ENCODE data around the gene MALT1.

The MALT1 gene

DNA sequence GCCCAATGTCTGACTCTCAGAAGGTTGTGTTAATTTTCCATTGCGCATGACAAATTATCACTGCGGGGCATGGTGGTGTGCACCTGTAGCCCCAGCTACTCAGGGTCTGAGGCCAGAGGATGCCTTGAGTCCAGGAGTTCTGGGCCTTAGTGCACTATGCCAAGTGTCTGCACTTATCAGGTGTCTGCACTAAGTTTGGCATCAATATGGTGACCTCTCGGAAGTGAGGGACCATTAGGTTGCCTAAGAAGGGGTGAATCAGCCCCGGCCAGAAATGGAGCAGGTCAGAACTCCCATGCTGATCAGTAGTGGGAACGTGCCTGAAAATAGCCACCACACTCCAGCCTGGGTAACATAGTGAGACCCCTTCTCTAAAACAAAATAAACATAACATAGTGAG, 131.7 kb downstream of the MALT1 start:
- no CpG with 5 or more reads among the region's 5 CpGs for WGBS (ENCODE audit: extremely low coverage, insufficient coverage, insufficient read length)
- no peak overlapping the region for H2AFZ ChIP-seq (ENCODE audit: insufficient read depth, low read length, poor library complexity)
- H3K9ac ChIP-seq (ENCODE audit: low read length): no peak overlapping the region

DNA sequence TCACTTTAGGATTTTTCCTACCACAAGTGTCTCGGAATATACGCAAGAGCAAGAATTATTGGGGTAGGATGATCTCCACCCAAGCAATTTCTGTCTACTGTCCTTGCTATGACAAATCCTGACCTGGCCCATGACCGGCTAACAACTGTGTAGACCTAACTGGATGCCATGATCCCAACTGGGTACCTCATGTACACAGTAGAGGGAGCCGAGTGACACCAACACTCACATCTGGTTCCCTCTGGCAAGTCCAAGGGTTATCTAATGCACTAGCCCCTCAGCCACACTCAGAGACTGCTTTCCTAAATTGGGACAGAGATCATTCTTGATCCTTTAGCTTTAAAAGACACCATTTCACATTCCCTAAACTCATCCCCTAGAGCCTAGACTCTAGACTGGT, 132.7 kb downstream of the MALT1 start:
- Histone ChIP-seq H3K79me2 (ENCODE audit: control insufficient read depth, insufficient read depth, low read length, poor library complexity) (no peaks in the 10 kb centered on the region), H2BK12ac (ENCODE audit: low read length) (peak overlapping the region; percentile 62), H3K23ac (ENCODE audit: low read length) (no peak overlapping the region), H3K4me1 (ENCODE audit: control insufficient read depth in 1 of 2, insufficient read depth in 2 of 2, low read length in 2 of 2) (peaks cover 0 to 3% of the 10 kb centered on the region in 2 experiments), H3K14ac (ENCODE audit: low read length) (no peak overlapping the region), H3K4ac (ENCODE audit: low read depth, low read length) (no peak overlapping the region), H3K4me3 (ENCODE audit: low read depth, low read length) (no peak overlapping the region), H2AFZ (ENCODE audit: insufficient read depth, low read length, poor library complexity) (no peak overlapping the region), H3K27me3 (ENCODE audit: insufficient read depth, low read length) (no peaks in the 10 kb centered on the region), H3K79me1 (ENCODE audit: low read length) (peaks cover 6% of the 10 kb centered on the region), H3K9me3 (ENCODE audit: insufficient read depth, low read depth, low read length) (no peaks in the 10 kb centered on the region), H3K18ac (ENCODE audit: low read length) (no peak overlapping the region), H2AK5ac (ENCODE audit: low read length) (no peak overlapping the region), H3K36me3 (ENCODE audit: control insufficient read depth in 1 of 2, insufficient read depth in 2 of 2, low read length in 2 of 2) (no peaks in the 10 kb centered on the region), H4K8ac (ENCODE audit: low read depth, low read length) (no peak overlapping the region), H3K27ac (ENCODE audit: low read depth, low read length) (no peak overlapping the region), H2BK120ac (ENCODE audit: insufficient read depth, low read length, poor library complexity) (no peak overlapping the region), H2BK5ac (ENCODE audit: low read depth, low read length, poor library complexity) (no peak overlapping the region), H4K12ac (ENCODE audit: low read depth, low read length) (no peak overlapping the region), H3K4me2 (ENCODE audit: low read length) (no peak overlapping the region), H3K9ac (ENCODE audit: low read length) (no peak overlapping the region), H4K91ac (ENCODE audit: low read depth, low read length) (peak overlapping the region; percentile 74)
- WGBS (ENCODE audit: extremely low coverage, insufficient coverage, insufficient read length): no CpG with 5 or more reads among the region's 4 CpGs
- DNase-seq: no peak

More for the DNA sequence above, 131.7 kb downstream of the MALT1 start:
- Histone ChIP-seq H3K9me3 (ENCODE audit: insufficient read depth, low read depth, low read length) (no peaks in the 10 kb centered on the region), H4K91ac (ENCODE audit: low read depth, low read length) (no peak overlapping the region), H3K14ac (ENCODE audit: low read length) (no peak overlapping the region), H4K8ac (ENCODE audit: low read depth, low read length) (no peak overlapping the region), H2BK120ac (ENCODE audit: insufficient read depth, low read length, poor library complexity) (no peak overlapping the region), H3K36me3 (ENCODE audit: control insufficient read depth in 1 of 2, insufficient read depth in 2 of 2, low read length in 2 of 2) (no peaks in the 10 kb centered on the region), H3K4me3 (ENCODE audit: low read depth, low read length) (no peak overlapping the region), H3K27me3 (ENCODE audit: insufficient read depth, low read length) (no peaks in the 10 kb centered on the region), H3K79me1 (ENCODE audit: low read length) (peaks cover 6% of the 10 kb centered on the region), H3K4ac (ENCODE audit: low read depth, low read length) (no peak overlapping the region), H4K12ac (ENCODE audit: low read depth, low read length) (no peak overlapping the region), H3K27ac (ENCODE audit: low read depth, low read length) (no peak overlapping the region), H2BK12ac (ENCODE audit: low read length) (no peak overlapping the region), H3K23ac (ENCODE audit: low read length) (no peak overlapping the region), H3K18ac (ENCODE audit: low read length) (no peak overlapping the region), H2BK5ac (ENCODE audit: low read depth, low read length, poor library complexity) (no peak overlapping the region), H3K79me2 (ENCODE audit: control insufficient read depth, insufficient read depth, low read length, poor library complexity) (no peaks in the 10 kb centered on the region), H2AK5ac (ENCODE audit: low read length) (no peak overlapping the region), H3K4me1 (ENCODE audit: control insufficient read depth in 1 of 2, insufficient read depth in 2 of 2, low read length in 2 of 2) (peaks cover 0 to 3% of the 10 kb centered on the region in 2 experiments), H3K4me2 (ENCODE audit: low read length) (no peak overlapping the region)
- no peak for DNase-seq
